ENCODE data around the gene LIPK. TPM values are rescaled to one million over a fixed set of nuclear protein-coding genes. Genes with fewer than 3 reads are reported as not detected.

The LIPK gene
- total and polyA plus RNA-seq, 9 of the 15 experiments (the other 6 are each of a cell fraction or from before 2014, with no cell fraction given) = not detected

GRCh38 chr10:88731296-88731695 lies 25.2 kb downstream of the LIPK start:
- H3K9ac ChIP-seq (ENCODE audit: insufficient read depth in 1 of 2, low read depth in 2 of 2, low read length in 2 of 2) = no peak overlapping the region
- H3K4me3 ChIP-seq = no peak overlapping the region
- H3K27ac ChIP-seq (ENCODE audit: extremely low read depth, low read depth, low read length) = no peak overlapping the region
- no peaks in the 10 kb centered on the region for H3K4me1 ChIP-seq (replicated peaks in 1 of 2; ENCODE audit: control insufficient read depth in 2 of 2, insufficient read depth in 2 of 2, low read length in 2 of 2)
- H4K20me1 ChIP-seq (replicated peaks; ENCODE audit: control insufficient read depth, insufficient read depth, low read length) = no peaks in the 10 kb centered on the region
- 0% methylated on average over 6 of the region's 6 CpGs for WGBS (ENCODE audit: insufficient coverage, low coverage, missing lambda C conversion rate)
- no peaks in the 10 kb centered on the region for H3K9me1 ChIP-seq (ENCODE audit: control insufficient read depth, insufficient read depth, low read length)
- no peak for DNase-seq (ENCODE audit: extremely low read depth in 1 of 4, low spot score in 3 of 4)
- intact Hi-C loops (cut with micrococcal nuclease) (no loop called here), in situ Hi-C loops (cut with MboI) (no loop called here)
- no peaks in the 10 kb centered on the region for H3K27me3 ChIP-seq (ENCODE audit: control insufficient read depth in 2 of 2, insufficient read depth in 2 of 2, low read length in 2 of 2)
- POLR2A ChIA-PET = no interaction called here
- no peak overlapping the region for H2AFZ ChIP-seq (ENCODE audit: low read depth, low read length)
- H3K79me2 ChIP-seq (ENCODE audit: control insufficient read depth, insufficient read depth, low read length) = no peaks in the 10 kb centered on the region
- no peak overlapping the region for H3K4me2 ChIP-seq (ENCODE audit: insufficient read depth, low read length)
- no peaks in the 10 kb centered on the region for H3K36me3 ChIP-seq (ENCODE audit: control insufficient read depth, insufficient read depth, low read length)
- TF ChIP-seq, protein P1, sequence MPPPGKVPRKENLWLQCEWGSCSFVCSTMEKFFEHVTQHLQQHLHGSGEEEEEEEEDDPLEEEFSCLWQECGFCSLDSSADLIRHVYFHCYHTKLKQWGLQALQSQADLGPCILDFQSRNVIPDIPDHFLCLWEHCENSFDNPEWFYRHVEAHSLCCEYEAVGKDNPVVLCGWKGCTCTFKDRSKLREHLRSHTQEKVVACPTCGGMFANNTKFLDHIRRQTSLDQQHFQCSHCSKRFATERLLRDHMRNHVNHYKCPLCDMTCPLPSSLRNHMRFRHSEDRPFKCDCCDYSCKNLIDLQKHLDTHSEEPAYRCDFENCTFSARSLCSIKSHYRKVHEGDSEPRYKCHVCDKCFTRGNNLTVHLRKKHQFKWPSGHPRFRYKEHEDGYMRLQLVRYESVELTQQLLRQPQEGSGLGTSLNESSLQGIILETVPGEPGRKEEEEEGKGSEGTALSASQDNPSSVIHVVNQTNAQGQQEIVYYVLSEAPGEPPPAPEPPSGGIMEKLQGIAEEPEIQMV (tag; conservative IDR thresholded peaks at IDR 0.05; ENCODE audit: low read depth) = no peak
- TF ChIP-seq CBX2 (IDR thresholded peaks at IDR 0.05; ENCODE audit: insufficient read depth, low read length, poor library complexity, severe bottlenecking) (no peak), XRCC4 (IDR thresholded peaks at IDR 0.05; ENCODE audit: extremely low read depth, insufficient read depth, insufficient read length) (no peak), POLR3A (IDR thresholded peaks at IDR 0.05; ENCODE audit: borderline replicate concordance, extremely low read depth, insufficient read depth, insufficient read length) (no peak)
- CTCF ChIA-PET (ENCODE audit: low intra/inter-chr PET ratio) = no interaction called here
- no peak for ATAC-seq
- H3K9me3 ChIP-seq (replicated peaks; ENCODE audit: control insufficient read depth, insufficient read depth, low read depth, low read length) = no peaks in the 10 kb centered on the region
- FAIRE-seq = no peak
- no TSS peak for BruUV-seq (replicated peaks)

- no peaks in the 10 kb centered on the region for H3K27me3 ChIP-seq (ENCODE audit: control insufficient read depth in 2 of 2, insufficient read depth in 2 of 2, low read length in 2 of 2)
- no peaks in the 10 kb centered on the region for H3K79me2 ChIP-seq (ENCODE audit: control insufficient read depth, insufficient read depth, low read length)
- BruUV-seq (replicated peaks) = no TSS peak
- FAIRE-seq (no peak), ATAC-seq (no peak), DNase-seq (ENCODE audit: extremely low read depth in 1 of 4, low spot score in 3 of 4) (no peak)
- H3K9ac ChIP-seq (ENCODE audit: insufficient read depth in 1 of 2, low read depth in 2 of 2, low read length in 2 of 2) = no peak overlapping the region
- POLR2A ChIA-PET = no interaction called here
- H4K20me1 ChIP-seq (replicated peaks; ENCODE audit: control insufficient read depth, insufficient read depth, low read length) = no peaks in the 10 kb centered on the region
- no peak overlapping the region for H2AFZ ChIP-seq (ENCODE audit: low read depth, low read length)
- no peak overlapping the region for H3K27ac ChIP-seq (ENCODE audit: extremely low read depth, low read depth, low read length)
- H3K4me2 ChIP-seq (ENCODE audit: insufficient read depth, low read length) = no peak overlapping the region
- H3K36me3 ChIP-seq (ENCODE audit: control insufficient read depth, insufficient read depth, low read length) = no peaks in the 10 kb centered on the region
- no peaks in the 10 kb centered on the region for H3K9me3 ChIP-seq (replicated peaks; ENCODE audit: control insufficient read depth, insufficient read depth, low read depth, low read length)
- intact Hi-C loops (cut with micrococcal nuclease) (no loop called here), in situ Hi-C loops (cut with MboI) (no loop called here)
- H3K4me1 ChIP-seq (replicated peaks in 1 of 2; ENCODE audit: control insufficient read depth in 2 of 2, insufficient read depth in 2 of 2, low read length in 2 of 2) = no peaks in the 10 kb centered on the region
- H3K9me1 ChIP-seq (ENCODE audit: control insufficient read depth, insufficient read depth, low read length) = no peaks in the 10 kb centered on the region
- WGBS (ENCODE audit: insufficient coverage, low coverage, missing lambda C conversion rate) = 0% methylated on average over 2 of the region's 2 CpGs
- CTCF ChIA-PET (ENCODE audit: low intra/inter-chr PET ratio) = no interaction called here
- H3K4me3 ChIP-seq = no peak overlapping the region
- TF ChIP-seq GTF2F1 (IDR thresholded peaks at IDR 0.05; ENCODE audit: low read depth, low read length) (no peak), BRD9 (IDR thresholded peaks at IDR 0.05; ENCODE audit: low read depth, partially characterized antibody) (no peak), EGR1 (conservative IDR thresholded peaks at IDR 0.05) (no peak), ZNF583 (CRISPR knock-in tag; IDR thresholded peaks at IDR 0.05) (no peak), RBBP5 (IDR thresholded peaks at IDR 0.05; ENCODE audit: borderline replicate concordance, insufficient read depth, low read length, poor library complexity, severe bottlenecking) (no peak), TRIM24 (IDR thresholded peaks at IDR 0.05) (no peak), SIX5 (IDR thresholded peaks at IDR 0.05; ENCODE audit: borderline replicate concordance in 1 of 2, insufficient read depth in 1 of 2, low read depth in 1 of 2, low read length in 2 of 2) (no peak), ZBTB12 (CRISPR knock-in tag; IDR thresholded peaks at IDR 0.05) (no peak), PCBP2 (IDR thresholded peaks at IDR 0.05; ENCODE audit: low read depth, low read length, poor library complexity, severe bottlenecking) (no peak), TOE1 (IDR thresholded peaks at IDR 0.05; ENCODE audit: borderline replicate concordance) (no peak), TOE1 (CRISPR knock-in tag; IDR thresholded peaks at IDR 0.05; ENCODE audit: borderline replicate concordance, low read depth) (no peak)
These were observed 27.2 kb downstream of the LIPK start for GRCh38 chr10:88733215-88733614.

Data from K562 (cell line).